HepG2 (cell line): ENCODE measurements around the gene IQGAP3.

Experiments
- HHEX ChIP-seq: IDR thresholded peaks from 2 replicates; pipeline ENCODE4 v1.6.1; 2016; ENCODE audit warnings: control low read depth
- SRF ChIP-seq: IDR thresholded peaks from 2 replicates; pipeline ENCODE4 v1.6.1; 2011; ENCODE audit warnings: mild to moderate bottlenecking, low read depth, low read length, moderate library complexity
- SRSF9 ChIP-seq: fragments of 200-400 bp; formaldehyde crosslinking; IDR thresholded peaks from 2 replicates; pipeline ENCODE4 v1.6.1; 2018; ENCODE audit warnings: borderline replicate concordance, mild to moderate bottlenecking, low read depth, low read length; ENCODE audit not compliant: insufficient read depth, poor library complexity, severe bottlenecking
- ZNF138 ChIP-seq: sonication (generic); formaldehyde crosslinking; IDR thresholded peaks from 2 replicates; pipeline ENCODE4 v1.5.0; 2020; ENCODE audit warnings: mild to moderate bottlenecking, low read depth, missing genetic modification reagents
- TF ChIP-seq, protein P1 (sequence below): sonication (generic); formaldehyde crosslinking; IDR thresholded peaks from 2 replicates; pipeline ENCODE4 v1.5.0; 2020; ENCODE audit warnings: mild to moderate bottlenecking, missing genetic modification reagents, moderate library complexity

DNA sequence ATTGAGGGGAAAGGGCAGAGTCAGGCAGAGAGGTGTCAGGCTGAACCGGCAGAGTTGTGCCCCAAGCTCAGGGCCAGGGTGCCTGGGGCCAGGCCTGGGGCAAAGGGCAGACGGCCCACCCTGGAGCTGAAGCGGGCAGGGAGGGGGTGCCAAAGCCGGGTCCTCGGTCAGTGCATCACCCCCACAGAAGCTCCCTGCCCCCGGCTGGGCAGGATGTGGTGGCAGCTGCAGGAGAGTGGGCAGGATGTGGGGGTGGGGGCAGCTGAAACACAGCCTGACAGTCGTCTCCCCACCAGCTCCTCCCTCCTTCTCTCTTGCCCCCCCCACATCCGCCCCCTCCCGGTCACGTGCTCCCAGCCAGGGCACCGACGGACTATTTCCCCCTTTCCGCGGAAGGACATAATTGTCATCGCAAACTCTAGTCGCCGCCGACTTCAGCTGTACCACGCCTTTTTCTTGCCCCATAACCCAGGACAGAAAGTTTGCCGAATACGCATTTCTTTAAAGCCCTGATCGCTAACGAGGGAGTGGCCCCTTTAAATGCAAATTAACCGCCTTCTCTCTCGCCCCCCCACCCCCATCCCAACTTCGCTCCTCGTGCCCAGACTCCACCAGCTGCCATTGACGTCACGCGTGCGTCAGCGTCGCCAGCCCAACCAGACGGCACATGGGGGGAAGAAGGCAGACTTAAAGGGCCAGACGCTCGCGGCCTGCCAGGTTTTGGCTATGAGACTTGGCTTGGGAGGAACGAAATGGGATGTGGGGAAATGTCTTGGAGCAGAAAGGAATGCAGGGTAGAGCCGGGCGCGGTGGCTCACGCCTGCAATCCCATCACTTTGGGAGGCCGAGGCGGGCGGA, 67.3 kb downstream of the IQGAP3 start:
- TF ChIP-seq SRSF9 (no peak), ZNF138 (CRISPR knock-in tag) (no peak), HHEX (no peak), SRF (no peak)
- TF ChIP-seq, protein P1, sequence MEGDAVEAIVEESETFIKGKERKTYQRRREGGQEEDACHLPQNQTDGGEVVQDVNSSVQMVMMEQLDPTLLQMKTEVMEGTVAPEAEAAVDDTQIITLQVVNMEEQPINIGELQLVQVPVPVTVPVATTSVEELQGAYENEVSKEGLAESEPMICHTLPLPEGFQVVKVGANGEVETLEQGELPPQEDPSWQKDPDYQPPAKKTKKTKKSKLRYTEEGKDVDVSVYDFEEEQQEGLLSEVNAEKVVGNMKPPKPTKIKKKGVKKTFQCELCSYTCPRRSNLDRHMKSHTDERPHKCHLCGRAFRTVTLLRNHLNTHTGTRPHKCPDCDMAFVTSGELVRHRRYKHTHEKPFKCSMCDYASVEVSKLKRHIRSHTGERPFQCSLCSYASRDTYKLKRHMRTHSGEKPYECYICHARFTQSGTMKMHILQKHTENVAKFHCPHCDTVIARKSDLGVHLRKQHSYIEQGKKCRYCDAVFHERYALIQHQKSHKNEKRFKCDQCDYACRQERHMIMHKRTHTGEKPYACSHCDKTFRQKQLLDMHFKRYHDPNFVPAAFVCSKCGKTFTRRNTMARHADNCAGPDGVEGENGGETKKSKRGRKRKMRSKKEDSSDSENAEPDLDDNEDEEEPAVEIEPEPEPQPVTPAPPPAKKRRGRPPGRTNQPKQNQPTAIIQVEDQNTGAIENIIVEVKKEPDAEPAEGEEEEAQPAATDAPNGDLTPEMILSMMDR: peak; percentile 15; the same call in 1 of the 2 replicates
